ENCODE results near the gene MCRIP1. TPM values are rescaled to one million over a fixed set of nuclear protein-coding genes. Genes with fewer than 3 reads are reported as not detected.

Gene MCRIP1
- total and polyA plus RNA-seq, 2 of the 4 experiments (the other 2 are of a cell fraction), result 56.5 to 164 TPM

DNA sequence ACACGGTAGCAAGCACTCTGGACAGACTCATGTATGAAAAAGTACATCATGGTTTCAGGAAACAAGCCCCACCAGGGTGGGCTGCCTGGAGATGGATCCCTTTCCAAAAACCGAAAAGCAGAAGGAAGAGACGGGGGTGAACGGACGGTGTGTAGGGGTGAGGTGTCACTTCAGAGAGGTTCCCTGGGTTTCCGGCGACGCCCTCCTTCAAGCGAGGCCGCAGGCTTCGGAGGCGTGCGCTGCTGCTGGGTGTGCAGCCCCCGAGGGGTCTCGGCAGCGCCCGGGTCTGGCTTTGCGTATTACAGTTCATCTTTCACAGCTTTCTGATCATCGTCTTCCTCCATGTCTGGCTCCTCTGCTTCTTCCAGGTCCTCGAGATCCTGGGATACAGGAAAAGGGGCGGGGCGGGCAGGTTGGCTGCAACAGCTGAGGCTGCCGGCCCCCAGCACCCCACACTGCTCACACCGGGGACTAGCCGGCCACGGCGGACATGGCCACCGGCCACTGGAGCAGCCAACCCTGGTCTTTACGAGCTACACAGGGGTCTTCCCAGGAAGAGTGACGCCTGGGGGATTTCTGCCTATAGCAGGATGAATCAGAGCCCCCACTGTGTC, 10.7 kb upstream of the MCRIP1 start:
- dilution Hi-C loops (cut with HindIII; ENCODE audit: low sequenced_read_pairs, unreplicated experiment) (no loop called here), intact Hi-C loops (cut with micrococcal nuclease) (no loop called here), in situ Hi-C loops (cut with MboI; ENCODE audit: low sequenced_read_pairs) (no loop called here)
- H3K36me3 ChIP-seq (ENCODE audit: control insufficient read depth, insufficient read depth, low read length), result peaks cover 57% of the 10 kb centered on the region
- H3K9me3 ChIP-seq (ENCODE audit: control insufficient read depth, insufficient read depth, low read length), result no peaks in the 10 kb centered on the region
- H3K4me1 ChIP-seq (ENCODE audit: control insufficient read depth, insufficient read depth, low read length), result no peaks in the 10 kb centered on the region
- TF ChIP-seq BHLHE40 (IDR thresholded peaks at IDR 0.05; ENCODE audit: low read depth, low read length) (no peak), MAFK (IDR thresholded peaks at IDR 0.05; ENCODE audit: low read depth, low read length) (no peak), CHD1 (IDR thresholded peaks at IDR 0.05; ENCODE audit: low read depth, low read length) (no peak), FOS (IDR thresholded peaks at IDR 0.05; ENCODE audit: low read depth, low read length) (no peak), SMC3 (IDR thresholded peaks at IDR 0.05; ENCODE audit: low read depth, low read length) (no peak), RFX5 (IDR thresholded peaks at IDR 0.05; ENCODE audit: low read depth, low read length) (no peak)
- TF ChIP-seq, protein P1, sequence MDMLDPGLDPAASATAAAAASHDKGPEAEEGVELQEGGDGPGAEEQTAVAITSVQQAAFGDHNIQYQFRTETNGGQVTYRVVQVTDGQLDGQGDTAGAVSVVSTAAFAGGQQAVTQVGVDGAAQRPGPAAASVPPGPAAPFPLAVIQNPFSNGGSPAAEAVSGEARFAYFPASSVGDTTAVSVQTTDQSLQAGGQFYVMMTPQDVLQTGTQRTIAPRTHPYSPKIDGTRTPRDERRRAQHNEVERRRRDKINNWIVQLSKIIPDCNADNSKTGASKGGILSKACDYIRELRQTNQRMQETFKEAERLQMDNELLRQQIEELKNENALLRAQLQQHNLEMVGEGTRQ (IDR thresholded peaks at IDR 0.05; ENCODE audit: low read depth, low read length), result no peak
- TF ChIP-seq, protein P2, sequence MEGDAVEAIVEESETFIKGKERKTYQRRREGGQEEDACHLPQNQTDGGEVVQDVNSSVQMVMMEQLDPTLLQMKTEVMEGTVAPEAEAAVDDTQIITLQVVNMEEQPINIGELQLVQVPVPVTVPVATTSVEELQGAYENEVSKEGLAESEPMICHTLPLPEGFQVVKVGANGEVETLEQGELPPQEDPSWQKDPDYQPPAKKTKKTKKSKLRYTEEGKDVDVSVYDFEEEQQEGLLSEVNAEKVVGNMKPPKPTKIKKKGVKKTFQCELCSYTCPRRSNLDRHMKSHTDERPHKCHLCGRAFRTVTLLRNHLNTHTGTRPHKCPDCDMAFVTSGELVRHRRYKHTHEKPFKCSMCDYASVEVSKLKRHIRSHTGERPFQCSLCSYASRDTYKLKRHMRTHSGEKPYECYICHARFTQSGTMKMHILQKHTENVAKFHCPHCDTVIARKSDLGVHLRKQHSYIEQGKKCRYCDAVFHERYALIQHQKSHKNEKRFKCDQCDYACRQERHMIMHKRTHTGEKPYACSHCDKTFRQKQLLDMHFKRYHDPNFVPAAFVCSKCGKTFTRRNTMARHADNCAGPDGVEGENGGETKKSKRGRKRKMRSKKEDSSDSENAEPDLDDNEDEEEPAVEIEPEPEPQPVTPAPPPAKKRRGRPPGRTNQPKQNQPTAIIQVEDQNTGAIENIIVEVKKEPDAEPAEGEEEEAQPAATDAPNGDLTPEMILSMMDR (conservative IDR thresholded peaks at IDR 0.05; ENCODE audit: low read depth, low read length), result no peak
- H2BK15ac ChIP-seq (ENCODE audit: low read depth, low read length), result no peak overlapping the region
- no peak overlapping the region for H3K23ac ChIP-seq (ENCODE audit: low read depth, low read length)
- no peak overlapping the region for H4K8ac ChIP-seq (ENCODE audit: low read depth in 2 of 2, low read length in 2 of 2)
- H2AK5ac ChIP-seq (ENCODE audit: low read depth, low read length), result no peak overlapping the region
- H3K27me3 ChIP-seq (ENCODE audit: control insufficient read depth, insufficient read depth, low read length), result no peaks in the 10 kb centered on the region
- H3K9ac ChIP-seq (ENCODE audit: low read depth, low read length), result no peak overlapping the region
- H3K4me2 ChIP-seq (ENCODE audit: low read depth, low read length), result no peak overlapping the region
- H4K91ac ChIP-seq (ENCODE audit: insufficient read depth, low read depth, low read length), result no peak overlapping the region
- DNase-seq, result no peak
- no peak overlapping the region for H3K14ac ChIP-seq (replicated peaks; ENCODE audit: low read depth, low read length)
- H3K56ac ChIP-seq (ENCODE audit: extremely low read depth, insufficient read depth, low read length), result no peak overlapping the region
- H2AK9ac ChIP-seq (replicated peaks; ENCODE audit: low read depth, low read length, poor library complexity), result peak overlapping the region; percentile 42
- CTCF ChIA-PET, result no interaction called here
- H3K4ac ChIP-seq (ENCODE audit: low read depth, low read length), result no peak overlapping the region
- H2BK5ac ChIP-seq (ENCODE audit: low read depth, low read length, poor library complexity, severe bottlenecking), result no peak overlapping the region
- peaks cover 4 to 29% of the 10 kb centered on the region in 2 experiments; a peak in 3 of 4 replicates for H3K79me1 ChIP-seq (ENCODE audit: low read depth in 1 of 2, low read length in 2 of 2)
- no peaks in the 10 kb centered on the region for H3K9me1 ChIP-seq (ENCODE audit: insufficient read depth, low read length)
- ATAC-seq (ENCODE audit: low read depth), result no peak
- WGBS, 2 experiments (ENCODE audit: extremely low coverage in 2 of 2, insufficient read length in 1 of 2), result 94% methylated on average over 25 of the region's 30 CpGs; no CpG with 5 or more reads in 1 of the 2 experiments
- BruUV-seq (replicated peaks), result no TSS peak
- H4K20me1 ChIP-seq (ENCODE audit: insufficient read depth, low read length), result peaks cover 46% of the 10 kb centered on the region
- no peak overlapping the region for H3K4me3 ChIP-seq (ENCODE audit: insufficient read depth, low read depth, low read length)
- H2AFZ ChIP-seq (replicated peaks; ENCODE audit: low read length, poor library complexity), result no peak overlapping the region
- no peak overlapping the region for H3K27ac ChIP-seq (ENCODE audit: insufficient read depth, low read length)
- no peak overlapping the region for H3K18ac ChIP-seq (ENCODE audit: low read depth, low read length)
- no peak overlapping the region for H4K5ac ChIP-seq (ENCODE audit: low read depth, low read length)
- no peak overlapping the region for H2BK20ac ChIP-seq (ENCODE audit: low read depth, low read length)
- POLR2A ChIA-PET (ENCODE audit: unreplicated experiment), result no interaction called here
- H2BK120ac ChIP-seq (ENCODE audit: low read depth, low read length), result no peak overlapping the region
